GM21423 (cell line): ENCODE data around the gene DPP6.

ENCODE experiments used
- ATAC-seq: cut with Tn5 transposase; IDR thresholded peaks from one replicate; pipeline ENCODE4 v1.9.1; 2021; ENCODE audit warnings: mild to moderate bottlenecking, moderate library complexity; ENCODE audit not compliant: unreplicated experiment

The DPP6 gene

GRCh38 chr7:154867068-154867467, 814.9 kb downstream of the DPP6 start:
- peak; percentile 58 for ATAC-seq

DNA sequence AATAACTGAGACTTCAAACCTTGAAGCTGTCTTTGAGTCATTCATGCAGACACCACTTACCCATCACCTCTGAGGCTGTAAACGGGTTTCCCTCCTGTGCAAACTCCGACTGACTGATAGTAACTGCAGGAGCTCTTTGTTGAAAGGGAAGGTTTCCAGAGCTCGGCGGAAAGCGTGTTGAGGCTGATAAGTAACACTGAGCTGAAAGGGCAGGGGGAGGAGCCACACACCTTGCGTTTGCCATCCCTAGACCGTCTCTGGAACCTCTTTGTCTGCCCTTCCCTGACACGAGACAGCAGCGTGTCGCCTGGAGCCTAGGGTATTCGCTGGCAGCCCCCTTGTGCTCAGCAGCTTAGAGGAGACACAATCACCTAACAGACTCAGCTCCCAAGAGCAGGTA, 816.7 kb downstream of the DPP6 start:
- ATAC-seq, result no peak

DNA sequence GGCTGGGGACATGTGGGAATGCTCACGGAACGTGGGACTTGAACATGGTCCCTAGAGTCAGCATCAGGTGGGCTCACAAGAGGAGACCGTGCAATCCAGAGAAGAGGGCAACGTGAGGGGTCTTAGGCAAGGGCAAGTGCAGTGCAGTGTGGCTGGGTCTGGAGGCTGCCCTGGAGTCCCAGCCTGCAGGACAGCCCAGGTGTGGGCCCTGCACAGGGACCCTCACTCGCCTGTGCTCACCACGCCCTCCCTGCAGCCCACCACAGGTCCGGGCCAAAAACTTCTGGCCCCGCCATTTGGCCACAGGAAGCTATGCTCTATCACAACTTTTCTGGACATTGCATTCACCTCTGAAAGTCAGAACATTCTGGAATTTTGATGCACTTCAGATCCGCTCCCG, 817.2 kb downstream of the DPP6 start:
- no peak for ATAC-seq

DNA sequence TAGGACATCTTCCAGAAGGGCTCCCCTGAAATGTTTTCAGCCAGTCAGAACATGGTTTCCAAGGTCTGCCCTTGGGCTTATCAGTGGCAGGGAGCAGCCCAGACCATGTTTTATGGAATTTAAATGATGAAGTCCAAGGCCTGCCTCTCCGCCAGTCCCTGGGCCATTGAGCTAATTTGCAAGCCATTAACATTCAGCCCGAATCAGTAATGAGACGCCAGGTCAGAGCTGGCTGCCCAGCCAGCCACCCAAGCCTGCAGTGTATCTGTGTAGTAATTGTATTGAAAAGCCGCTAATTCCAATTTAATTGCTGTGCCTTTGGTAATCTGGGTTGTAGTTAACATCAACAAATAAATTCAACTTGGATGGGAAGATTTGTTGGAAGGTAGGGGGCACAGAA, 819.3 kb downstream of the DPP6 start:
- no peak for ATAC-seq

- ATAC-seq, result no peak
Observed at GRCh38 chr7:154871928-154872750, 819.9 kb downstream of the DPP6 start.

GRCh38 chr7:154872811-154873499, 820.8 kb downstream of the DPP6 start:
- ATAC-seq, result no peak

- no peak for ATAC-seq
Observed at GRCh38 chr7:154873500-154874121, 821.4 kb downstream of the DPP6 start.

GRCh38 chr7:154874409-154875113, 822.4 kb downstream of the DPP6 start:
- no peak for ATAC-seq

DNA sequence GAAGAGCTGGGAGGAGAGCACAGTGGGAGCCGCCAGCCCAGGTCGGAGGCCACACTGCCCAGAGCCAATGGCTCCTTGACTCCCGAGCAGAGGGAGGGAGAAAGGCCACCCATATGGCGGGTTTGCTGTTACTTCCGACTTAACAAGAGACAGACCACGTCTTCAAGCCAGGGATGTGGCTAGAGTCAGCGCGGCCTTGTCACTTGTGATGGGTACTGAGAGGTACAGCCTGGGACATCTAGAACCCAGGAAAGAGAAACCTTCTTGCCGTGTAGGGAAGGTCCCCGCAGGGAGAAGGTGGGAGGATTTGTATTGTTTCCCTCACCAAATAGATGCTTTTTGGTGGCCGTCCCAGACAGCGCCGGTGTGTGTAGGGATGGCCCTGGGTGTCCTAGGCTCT, 823.1 kb downstream of the DPP6 start:
- ATAC-seq, result no peak

GRCh38 chr7:154876516-154876915, 824.3 kb downstream of the DPP6 start:
- no peak for ATAC-seq

DNA sequence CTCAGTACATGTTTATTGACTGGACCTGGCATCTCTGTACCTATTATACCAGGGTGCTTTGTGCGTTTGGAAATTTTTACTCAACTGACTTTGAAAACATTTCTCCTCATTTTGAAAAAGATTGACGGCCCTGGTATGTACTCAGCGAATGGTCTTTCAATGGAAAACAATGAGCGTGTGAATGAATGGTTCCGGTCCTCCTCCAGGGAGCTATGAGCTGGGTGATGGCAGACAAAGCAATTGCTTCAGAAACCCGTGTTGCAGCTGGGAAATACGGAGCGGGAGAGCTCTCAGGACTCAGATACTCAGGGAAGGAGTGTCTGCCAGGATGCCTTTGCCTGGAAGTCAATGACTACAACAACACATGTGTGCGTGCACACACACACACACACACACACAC, 824.8 kb downstream of the DPP6 start:
- no peak for ATAC-seq

DNA sequence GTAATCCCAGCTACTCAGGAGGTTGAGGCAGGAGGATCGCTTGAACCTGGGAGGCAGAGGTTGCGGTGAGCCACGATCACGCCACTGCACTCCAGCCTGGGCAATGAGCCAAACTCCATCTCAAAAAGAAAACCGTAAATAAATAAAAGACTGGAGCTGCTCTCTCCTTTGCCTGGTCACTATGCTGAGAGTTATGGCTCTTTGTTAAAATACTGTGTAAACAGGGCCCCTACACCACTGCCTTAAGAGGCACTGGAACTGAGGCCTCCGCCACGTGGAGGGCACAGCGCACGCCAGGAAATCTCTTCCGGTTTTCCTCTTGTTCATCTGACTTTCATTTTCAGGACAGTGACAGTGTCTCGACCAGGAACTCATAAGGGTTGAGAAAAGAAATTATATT, 827.4 kb downstream of the DPP6 start:
- no peak for ATAC-seq

DNA sequence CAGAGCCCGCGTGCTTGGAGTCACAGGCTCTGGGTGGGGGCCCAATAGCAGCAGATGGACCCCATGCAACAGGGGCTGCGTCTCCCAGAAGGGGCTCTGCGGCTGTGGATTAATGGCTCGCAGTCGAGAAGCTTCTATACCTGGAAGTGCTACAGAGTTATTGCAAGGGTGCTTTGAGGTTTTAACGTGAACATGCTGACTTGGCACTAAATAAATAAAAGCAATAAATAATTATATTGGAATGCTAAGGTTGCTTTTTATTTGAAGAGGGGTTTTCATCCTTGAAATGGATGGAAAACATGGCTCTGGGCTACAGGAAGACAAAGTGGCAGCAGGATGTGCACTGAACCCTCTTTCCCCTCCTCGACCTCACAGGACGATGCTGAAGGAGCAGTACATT, 828.3 kb downstream of the DPP6 start:
- no peak for ATAC-seq

GRCh38 chr7:154881026-154881425, 828.8 kb downstream of the DPP6 start:
- no peak for ATAC-seq

- ATAC-seq, result no peak
Observed at GRCh38 chr7:154881526-154881925, 829.3 kb downstream of the DPP6 start.

- no peak for ATAC-seq
Observed at GRCh38 chr7:154882931-154883474, 830.8 kb downstream of the DPP6 start.

DNA sequence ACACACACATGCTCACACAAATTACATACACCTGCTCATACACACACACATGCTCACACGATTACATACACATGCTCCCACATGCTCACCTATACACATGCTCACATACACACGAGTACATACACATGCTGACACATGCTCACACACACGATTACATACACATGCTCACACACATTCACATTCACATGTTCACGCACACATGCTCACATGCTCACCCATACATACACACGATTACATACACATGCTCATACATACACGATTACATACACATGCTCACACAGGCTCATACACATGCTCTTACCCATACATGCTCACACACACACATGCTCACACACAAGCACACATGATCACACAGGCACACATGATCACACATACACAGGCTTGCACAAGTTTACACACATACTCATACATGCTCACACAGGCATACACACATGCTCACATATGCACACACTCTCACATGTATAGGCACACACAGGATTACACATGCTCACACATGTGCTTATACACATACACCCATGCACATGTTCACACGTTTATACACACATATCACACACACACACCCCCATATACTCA, 832.2 kb downstream of the DPP6 start:
- ATAC-seq, result no peak

DNA sequence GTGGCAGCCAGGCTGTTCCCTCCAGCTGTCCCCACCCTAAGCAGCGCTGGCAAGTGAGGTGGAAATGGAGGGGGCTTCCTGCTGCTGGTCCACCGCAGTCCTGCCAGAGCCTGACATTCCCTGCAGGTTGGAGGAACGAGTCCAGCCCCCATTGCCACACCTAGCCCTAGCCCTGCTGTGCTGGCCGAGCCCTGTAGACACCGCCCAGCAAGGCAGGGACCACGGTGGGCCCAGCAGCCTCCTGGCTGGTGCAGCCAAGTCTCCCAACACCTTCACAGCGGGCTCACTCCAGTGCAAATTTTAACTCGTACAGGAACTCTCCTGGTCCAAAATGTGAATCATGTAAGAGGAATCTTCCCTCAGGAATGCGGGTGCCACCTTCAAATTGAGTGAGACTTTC, 834.4 kb downstream of the DPP6 start:
- no peak for ATAC-seq

GRCh38 chr7:154888690-154889089, 836.5 kb downstream of the DPP6 start:
- no peak for ATAC-seq

DNA sequence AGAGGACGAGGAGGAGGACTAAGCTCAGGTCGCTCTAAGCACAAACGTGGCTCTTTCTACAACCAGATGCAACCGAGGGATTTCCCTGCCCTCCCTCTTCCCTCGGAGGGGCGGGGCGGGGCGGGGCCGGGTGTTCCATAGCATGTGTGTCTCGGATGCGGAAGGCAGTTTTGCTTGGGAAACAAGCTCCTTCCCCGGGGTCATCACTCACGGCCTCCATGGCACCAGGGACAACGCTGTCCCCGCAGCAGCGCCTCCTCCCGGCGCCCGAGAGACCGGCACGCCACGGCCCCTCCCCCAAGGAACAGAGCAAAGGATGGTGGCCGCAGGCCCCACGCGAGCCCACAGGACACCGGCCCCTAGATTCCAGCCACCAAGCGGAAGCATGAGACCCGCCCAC, 840.3 kb downstream of the DPP6 start:
- ATAC-seq, result no peak

- no peak for ATAC-seq
Observed at GRCh38 chr7:154896076-154896475, 843.9 kb downstream of the DPP6 start.
